ENCODE measurements around the gene AATF.

AATF gene

GRCh38 chr17:36931096-36931696 lies 17.6 kb upstream of the AATF start:
- no peak for DNase-seq

- no peak for DNase-seq
Measured at GRCh38 chr17:36931697-36932382, 16.9 kb upstream of the AATF start.

- DNase-seq = no peak
Measured at GRCh38 chr17:36932383-36932693, 16.4 kb upstream of the AATF start.

GRCh38 chr17:36932694-36933511 lies 15.9 kb upstream of the AATF start:
- DNase-seq = no peak

- DNase-seq = no peak
Measured at GRCh38 chr17:36933512-36934143, 15.1 kb upstream of the AATF start.

GRCh38 chr17:36934144-36934691 lies 14.5 kb upstream of the AATF start:
- no peak for DNase-seq

- no peak for DNase-seq
Measured at GRCh38 chr17:36934692-36935630, 13.8 kb upstream of the AATF start.

GRCh38 chr17:36935671-36936454 lies 12.9 kb upstream of the AATF start:
- DNase-seq = no peak

GRCh38 chr17:36936455-36937000 lies 12.2 kb upstream of the AATF start:
- no peak for DNase-seq

- no peak for DNase-seq
Measured at GRCh38 chr17:36937001-36937958, 11.5 kb upstream of the AATF start, which contains the start of gene LHX1. TSS of gene LHX1 (plus strand) at chr17:36937475. CDS start at chr17:36938198, 723 bp downstream.

- DNase-seq = no peak
Measured at GRCh38 chr17:36937959-36938565, 10.7 kb upstream of the AATF start.

- DNase-seq = no peak
Measured at GRCh38 chr17:36938566-36939051, 10.1 kb upstream of the AATF start.

- no peak for DNase-seq
Measured at GRCh38 chr17:36939052-36939801, 9.5 kb upstream of the AATF start.

GRCh38 chr17:36939802-36940312 lies 8.9 kb upstream of the AATF start:
- no peak for DNase-seq

GRCh38 chr17:36940313-36941264 lies 8.2 kb upstream of the AATF start:
- DNase-seq = no peak

- DNase-seq = no peak
Measured at GRCh38 chr17:36941265-36942010, 7.3 kb upstream of the AATF start.
